Epidermal melanocyte (primary cell): ENCODE results near the gene ADGRD2.

Experiments
- DNase-seq: peaks from one replicate; pipeline ENCODE4 v3.0.0; 2011; ENCODE audit warnings: low spot score; ENCODE audit not compliant: insufficient read length

ADGRD2 gene

GRCh38 chr9:124496075-124496449, 45.8 kb downstream of the ADGRD2 start:
- no peak for DNase-seq

- DNase-seq = no peak
These were observed 46.2 kb downstream of the ADGRD2 start for GRCh38 chr9:124496463-124496862.

GRCh38 chr9:124497441-124497840, 47.2 kb downstream of the ADGRD2 start:
- DNase-seq = no peak

GRCh38 chr9:124498040-124498439, 47.8 kb downstream of the ADGRD2 start:
- no peak for DNase-seq

GRCh38 chr9:124498499-124499146, 48.4 kb downstream of the ADGRD2 start:
- no peak for DNase-seq

GRCh38 chr9:124499216-124499615, 49.0 kb downstream of the ADGRD2 start:
- DNase-seq = no peak

- no peak for DNase-seq
These were observed 50.0 kb downstream of the ADGRD2 start for GRCh38 chr9:124500028-124500795.

- no peak for DNase-seq
These were observed 50.8 kb downstream of the ADGRD2 start for GRCh38 chr9:124500796-124501611.

- DNase-seq = no peak
These were observed 51.6 kb downstream of the ADGRD2 start for GRCh38 chr9:124501771-124502320.

GRCh38 chr9:124502711-124503702, 52.8 kb downstream of the ADGRD2 start:
- DNase-seq = no peak

- DNase-seq = no peak
These were observed 53.7 kb downstream of the ADGRD2 start for GRCh38 chr9:124503713-124504529.

- DNase-seq = no peak
These were observed 54.3 kb downstream of the ADGRD2 start for GRCh38 chr9:124504530-124505005.

- DNase-seq = no peak
These were observed 55.0 kb downstream of the ADGRD2 start for GRCh38 chr9:124505006-124505900.

- DNase-seq = no peak
These were observed 55.7 kb downstream of the ADGRD2 start for GRCh38 chr9:124505901-124506346.

GRCh38 chr9:124506433-124506832, 56.2 kb downstream of the ADGRD2 start:
- DNase-seq = no peak

- no peak for DNase-seq
These were observed 57.0 kb downstream of the ADGRD2 start, which contains the start of gene NR5A1 for GRCh38 chr9:124506931-124507879. TSS of gene NR5A1 (minus strand) at chr9:124507399. CDS start at chr9:124503395, 4,004 bp downstream.

GRCh38 chr9:124507880-124508423, 57.7 kb downstream of the ADGRD2 start:
- DNase-seq = no peak
